Activated CD8-positive, alpha-beta memory T cell treated with anti-CD3 and anti-CD28 coated beads for 48 hours (primary cell): ENCODE measurements around the gene MAGI2.

Experiments
- DNase-seq, 3 experiments: peaks; one replicate each; pipeline ENCODE4 v3.0.0-alpha.2; 2020; ENCODE audit warnings: low read depth in 2 of 3, low spot score in 2 of 3

The MAGI2 gene

GRCh38 chr7:78501064-78501463, 952.4 kb downstream of the MAGI2 start:
- DNase-seq: no peak

GRCh38 chr7:78499971-78500370, 953.5 kb downstream of the MAGI2 start:
- no peak for DNase-seq

DNA sequence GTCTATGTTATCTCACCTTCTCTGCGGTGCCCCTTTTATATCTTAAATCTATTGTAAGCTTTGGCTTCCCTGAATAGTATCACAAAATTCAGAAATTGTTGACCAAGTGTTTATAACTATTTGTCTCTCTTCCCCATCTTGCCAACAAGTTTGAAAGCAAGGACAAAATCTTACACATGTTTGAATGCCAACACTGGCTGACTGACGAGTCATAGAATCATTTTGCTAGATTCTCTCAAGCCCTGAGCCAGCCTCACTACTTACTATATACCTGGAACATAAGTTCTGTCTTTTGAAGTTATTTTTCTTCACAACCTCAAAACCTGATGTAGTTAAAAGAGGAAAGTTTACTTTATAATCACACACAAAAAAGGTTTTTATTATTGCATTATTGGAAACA, 954.2 kb downstream of the MAGI2 start:
- no peak for DNase-seq

GRCh38 chr7:78497728-78498427, 955.6 kb downstream of the MAGI2 start:
- DNase-seq: no peak

DNA sequence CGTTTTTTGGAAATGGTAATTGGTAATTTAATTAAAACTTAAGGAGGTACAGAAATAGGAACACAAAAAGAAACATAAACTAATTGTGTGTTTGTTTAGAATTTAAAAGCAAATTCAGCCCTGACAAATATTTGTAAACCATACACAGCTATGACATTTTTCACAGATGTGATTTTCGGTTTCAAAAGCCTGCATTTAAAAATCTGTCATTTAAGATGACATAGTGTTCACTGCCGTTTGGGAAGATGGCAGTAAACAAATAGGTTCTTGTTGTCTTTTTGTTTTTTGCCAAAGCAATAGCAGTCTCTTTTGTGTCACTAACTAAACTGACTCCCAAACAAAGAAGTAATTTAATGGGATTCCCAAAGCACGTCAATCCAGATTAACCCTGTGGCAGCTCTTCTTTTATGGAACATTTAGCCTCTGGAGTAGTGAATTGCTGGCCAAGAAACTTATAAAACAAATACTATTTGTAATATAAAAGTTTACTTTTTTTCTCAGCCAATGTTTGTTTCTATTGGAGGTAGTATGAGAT, 957.3 kb downstream of the MAGI2 start:
- DNase-seq: no peak

- DNase-seq: no peak
Measured at GRCh38 chr7:78493401-78493800, 960.1 kb downstream of the MAGI2 start.

- no peak for DNase-seq
Measured at GRCh38 chr7:78492146-78492545, 961.3 kb downstream of the MAGI2 start.

- no peak for DNase-seq
Measured at GRCh38 chr7:78490524-78490923, 962.9 kb downstream of the MAGI2 start.

DNA sequence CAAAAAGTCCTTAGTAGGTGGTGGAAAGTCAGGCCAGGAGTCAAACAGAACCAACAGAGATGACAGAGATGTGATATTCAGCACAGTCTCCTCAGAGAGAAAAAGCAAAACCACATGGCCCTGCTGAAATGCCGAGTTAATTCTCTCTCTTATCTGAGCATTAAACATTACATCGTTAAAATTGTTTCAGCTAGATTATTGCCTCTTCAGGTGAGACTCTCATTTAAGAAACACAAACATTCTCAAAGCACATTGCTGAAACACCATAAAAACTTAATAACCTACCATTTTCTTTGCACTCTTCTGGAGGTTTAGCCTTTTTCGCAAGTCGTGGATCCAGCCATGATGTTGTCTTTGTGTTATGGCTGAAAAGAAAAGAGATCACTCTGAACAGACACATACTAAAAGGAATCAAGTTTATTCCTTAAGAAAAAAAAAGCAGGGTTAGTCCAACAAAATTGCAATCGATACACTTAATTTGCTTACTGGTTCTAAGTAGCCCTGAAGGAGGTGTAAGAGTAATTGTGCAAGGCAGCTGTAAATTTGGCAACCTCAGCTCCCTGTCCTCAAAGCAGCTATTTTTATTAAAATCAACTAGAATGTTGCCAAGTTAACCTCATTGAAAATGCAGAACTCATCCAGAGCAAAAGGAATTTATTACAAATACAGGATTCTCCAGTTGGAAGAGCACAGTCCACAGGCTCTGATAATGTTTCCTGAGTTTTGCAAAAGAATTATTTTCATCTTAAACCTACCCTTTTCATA, 963.8 kb downstream of the MAGI2 start:
- no peak for DNase-seq

DNA sequence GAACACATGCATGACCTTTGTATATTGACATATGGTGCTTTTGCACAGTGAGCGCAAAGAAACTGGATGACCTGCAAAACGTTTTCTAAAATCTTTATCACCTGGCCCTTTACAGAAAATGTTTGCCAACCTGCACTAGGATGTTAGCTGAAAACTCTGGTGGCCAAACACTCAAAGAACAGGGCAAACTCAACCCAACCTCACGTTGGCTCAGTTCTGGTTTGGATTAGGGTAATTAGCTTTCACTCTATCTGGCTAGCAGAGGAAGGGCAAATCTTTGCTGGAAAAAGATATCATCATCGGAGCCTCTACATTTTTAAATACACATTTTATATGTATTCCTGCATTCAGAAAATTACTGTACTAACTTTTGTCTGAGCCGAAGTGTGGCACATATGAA, 966.0 kb downstream of the MAGI2 start:
- DNase-seq: no peak

GRCh38 chr7:78479348-78479747, 974.1 kb downstream of the MAGI2 start:
- no peak for DNase-seq

- DNase-seq: no peak
Measured at GRCh38 chr7:78476851-78477405, 976.5 kb downstream of the MAGI2 start.

GRCh38 chr7:78473571-78474301, 979.7 kb downstream of the MAGI2 start:
- no peak for DNase-seq

GRCh38 chr7:78473021-78473420, 980.4 kb downstream of the MAGI2 start:
- DNase-seq: no peak

DNA sequence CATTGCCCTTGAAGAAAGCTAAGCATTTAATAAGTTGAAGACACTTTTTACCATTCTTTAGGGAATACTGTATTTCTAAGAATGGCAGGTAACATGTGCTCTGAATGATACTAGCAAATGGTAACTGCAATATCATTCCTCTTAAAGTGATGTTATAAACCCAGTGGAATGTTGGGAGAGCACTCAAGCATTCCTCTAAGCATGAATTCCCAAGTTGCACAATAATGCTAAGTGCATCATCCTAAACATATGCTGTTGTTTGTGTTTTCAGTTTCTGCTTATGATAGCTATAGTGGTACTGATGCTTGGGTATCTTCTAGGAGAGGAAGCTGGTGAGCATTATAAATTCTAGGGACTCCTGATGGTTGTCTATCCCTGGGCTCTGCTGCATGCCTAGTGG, 980.9 kb downstream of the MAGI2 start:
- no peak for DNase-seq

DNA sequence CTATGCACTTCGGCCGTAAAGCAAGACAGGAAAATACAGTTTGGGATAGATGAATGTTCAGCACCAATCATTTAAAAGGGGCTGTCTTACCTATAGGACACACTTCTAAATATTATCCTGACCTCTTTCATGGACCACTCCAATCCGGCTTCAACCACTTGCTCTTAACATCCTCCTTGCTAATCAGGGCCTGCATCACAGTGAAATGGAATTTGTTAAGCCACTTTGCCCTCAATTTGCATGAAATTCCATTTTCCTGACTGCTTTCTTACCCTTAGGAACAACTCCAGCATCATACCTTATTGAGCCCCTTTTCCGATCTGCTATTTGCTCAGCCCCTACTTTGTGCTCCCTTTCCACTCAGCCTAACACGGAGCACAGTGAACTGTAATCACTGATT, 987.6 kb downstream of the MAGI2 start:
- DNase-seq: no peak

- no peak for DNase-seq
Measured at GRCh38 chr7:78463039-78463438, 990.4 kb downstream of the MAGI2 start.

DNA sequence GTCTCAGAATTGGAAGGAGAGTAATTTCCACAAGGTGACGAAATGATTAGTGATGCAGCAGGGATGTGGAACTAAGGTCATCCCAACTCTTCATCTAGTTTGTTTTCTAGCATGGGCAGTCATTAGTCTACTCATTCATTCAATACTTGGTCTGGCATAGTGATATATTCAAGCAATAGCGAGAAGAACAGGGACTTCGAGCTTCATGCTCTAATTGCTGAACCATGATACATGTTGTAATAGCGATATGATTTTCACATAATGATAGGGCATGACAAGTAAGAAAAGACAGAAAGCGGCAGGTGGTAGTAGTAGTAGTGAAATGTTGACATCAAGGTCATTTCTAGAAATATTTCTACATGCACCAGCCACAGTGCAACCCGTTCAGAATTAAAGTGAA, 1002.8 kb downstream of the MAGI2 start:
- no peak for DNase-seq

GRCh38 chr7:78448911-78449310, 1004.6 kb downstream of the MAGI2 start:
- DNase-seq: no peak

GRCh38 chr7:78444267-78444666, 1009.2 kb downstream of the MAGI2 start:
- DNase-seq: no peak

- no peak for DNase-seq
Measured at GRCh38 chr7:78443811-78444210, 1009.7 kb downstream of the MAGI2 start.

DNA sequence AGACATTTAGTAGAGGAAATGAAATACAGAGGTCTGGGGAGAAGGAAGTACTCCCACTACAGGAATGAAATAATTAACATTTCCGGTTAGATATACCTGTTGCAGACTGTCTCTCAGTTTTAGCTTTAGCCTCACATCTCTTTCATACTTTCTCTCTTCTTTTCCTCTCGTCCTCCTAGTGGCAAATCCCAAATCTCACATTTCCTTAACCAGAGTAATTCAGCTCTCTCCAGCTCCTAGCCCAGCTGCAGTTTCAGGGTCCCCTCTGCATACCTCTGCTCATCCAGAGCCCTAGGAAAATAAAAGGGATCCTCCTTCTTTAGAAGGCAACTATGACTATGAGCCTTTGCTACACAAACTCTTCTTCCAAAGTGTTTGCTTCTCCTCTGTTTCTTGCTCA, 1011.7 kb downstream of the MAGI2 start:
- no peak for DNase-seq
